Glutamatergic neuron (in vitro differentiated cells): ENCODE measurements around the gene MCCC2. TPM values are rescaled to one million over a fixed set of nuclear protein-coding genes. Genes with fewer than 3 reads are reported as not detected.
"Not testable (repeated sequence)": the region's sequence is repeated elsewhere in the genome, so short reads cannot be mapped to it uniquely, and the experiment has no call there.

Experiments
- DNase-seq: peaks from one replicate; pipeline ENCODE4 v3.0.0; 2022
- H3K27ac Mint-ChIP-seq: one replicate; pipeline ENCODE4 v1.8.0; 2020; ENCODE audit warnings: mild to moderate bottlenecking, mixed read lengths, inconsistent platforms; ENCODE audit not compliant: unreplicated experiment
- H3K27me3 Mint-ChIP-seq: one replicate; pipeline ENCODE4 v1.8.0; 2020; ENCODE audit warnings: mild to moderate bottlenecking, moderate library complexity, mixed read lengths, inconsistent platforms; ENCODE audit not compliant: unreplicated experiment
- H3K36me3 Mint-ChIP-seq: one replicate; pipeline ENCODE4 v1.8.0; 2020; ENCODE audit warnings: mild to moderate bottlenecking, mixed read lengths, inconsistent platforms; ENCODE audit not compliant: unreplicated experiment
- H3K4me1 Mint-ChIP-seq: one replicate; pipeline ENCODE4 v1.8.0; 2020; ENCODE audit warnings: mild to moderate bottlenecking, low read depth, mixed read lengths, inconsistent platforms; ENCODE audit not compliant: unreplicated experiment
- H3K4me3 Mint-ChIP-seq: one replicate; pipeline ENCODE4 v1.8.0; 2020; ENCODE audit warnings: mild to moderate bottlenecking, mixed read lengths, inconsistent platforms; ENCODE audit not compliant: unreplicated experiment
- H3K9me3 Mint-ChIP-seq: one replicate; pipeline ENCODE4 v1.8.0; 2020; ENCODE audit warnings: mild to moderate bottlenecking, moderate library complexity, mixed read lengths, inconsistent platforms; ENCODE audit not compliant: unreplicated experiment
- total RNA-seq: library from RNA; stranded (reverse); fragmentation: NEBNext Ultra II Directional; extraction: Animal tissue kit (Norgen Biotek cat#: 25700); gene quantifications from one replicate; pipeline ENCODE4 v1.2.1, GENCODE V29; 2021; ENCODE audit not compliant: unreplicated experiment
- TF ChIP-seq, protein P1 (sequence below): fragments of 200-600 bp; sonication (generic); IDR thresholded peaks from one replicate; pipeline ENCODE4 v1.5.0; 2021; ENCODE audit not compliant: partially characterized antibody, unreplicated experiment

MCCC2 gene
- total RNA-seq, 1 donor from 2014 or later = 17.3 TPM

DNA sequence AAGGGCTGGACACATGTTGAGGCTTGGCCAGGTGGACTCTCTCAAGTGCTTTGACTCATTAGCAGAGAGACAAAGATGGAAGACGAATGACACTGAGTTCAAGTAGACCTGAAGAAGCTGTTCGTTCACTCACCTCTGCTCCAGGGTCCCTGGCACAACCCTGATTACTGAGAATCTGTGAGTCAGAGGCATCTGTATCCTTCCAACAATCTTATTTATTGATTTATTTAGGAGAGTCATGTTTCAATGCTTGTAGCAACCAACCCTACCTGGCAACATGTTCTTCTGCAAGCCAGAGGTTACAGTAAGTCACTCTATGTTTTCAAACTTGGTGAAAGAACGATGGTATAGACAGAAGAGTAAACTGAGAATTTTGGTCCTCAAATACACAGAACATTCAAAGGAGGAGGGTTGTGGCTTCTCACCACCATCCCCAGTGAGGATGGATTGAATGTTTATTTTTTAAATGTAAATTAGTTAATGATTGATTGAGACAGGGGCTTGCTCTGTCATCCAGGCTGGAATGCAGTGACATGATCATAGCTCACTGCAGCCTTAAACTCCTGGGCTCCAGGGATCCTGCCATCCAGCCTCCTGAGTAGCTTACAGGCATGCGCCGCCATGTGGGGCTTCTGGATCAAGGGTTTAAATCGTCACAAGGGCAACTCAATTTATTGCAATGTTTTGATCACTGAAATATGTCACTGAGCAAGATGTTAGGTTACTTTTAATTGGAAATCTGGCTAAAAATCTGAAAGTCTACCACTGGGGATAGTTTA is 76.2 kb downstream of the MCCC2 start:
- Mint-ChIP-seq H3K4me3 (no peak overlapping the region), H3K36me3 (peaks cover 5% of the 10 kb centered on the region), H3K4me1 (peaks cover 10% of the 10 kb centered on the region), H3K27me3 (no peaks in the 10 kb centered on the region), H3K9me3 (no peaks in the 10 kb centered on the region), H3K27ac (no peak overlapping the region)
- TF ChIP-seq, protein P1, sequence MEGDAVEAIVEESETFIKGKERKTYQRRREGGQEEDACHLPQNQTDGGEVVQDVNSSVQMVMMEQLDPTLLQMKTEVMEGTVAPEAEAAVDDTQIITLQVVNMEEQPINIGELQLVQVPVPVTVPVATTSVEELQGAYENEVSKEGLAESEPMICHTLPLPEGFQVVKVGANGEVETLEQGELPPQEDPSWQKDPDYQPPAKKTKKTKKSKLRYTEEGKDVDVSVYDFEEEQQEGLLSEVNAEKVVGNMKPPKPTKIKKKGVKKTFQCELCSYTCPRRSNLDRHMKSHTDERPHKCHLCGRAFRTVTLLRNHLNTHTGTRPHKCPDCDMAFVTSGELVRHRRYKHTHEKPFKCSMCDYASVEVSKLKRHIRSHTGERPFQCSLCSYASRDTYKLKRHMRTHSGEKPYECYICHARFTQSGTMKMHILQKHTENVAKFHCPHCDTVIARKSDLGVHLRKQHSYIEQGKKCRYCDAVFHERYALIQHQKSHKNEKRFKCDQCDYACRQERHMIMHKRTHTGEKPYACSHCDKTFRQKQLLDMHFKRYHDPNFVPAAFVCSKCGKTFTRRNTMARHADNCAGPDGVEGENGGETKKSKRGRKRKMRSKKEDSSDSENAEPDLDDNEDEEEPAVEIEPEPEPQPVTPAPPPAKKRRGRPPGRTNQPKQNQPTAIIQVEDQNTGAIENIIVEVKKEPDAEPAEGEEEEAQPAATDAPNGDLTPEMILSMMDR = no peak
- DNase-seq = no peak

DNA sequence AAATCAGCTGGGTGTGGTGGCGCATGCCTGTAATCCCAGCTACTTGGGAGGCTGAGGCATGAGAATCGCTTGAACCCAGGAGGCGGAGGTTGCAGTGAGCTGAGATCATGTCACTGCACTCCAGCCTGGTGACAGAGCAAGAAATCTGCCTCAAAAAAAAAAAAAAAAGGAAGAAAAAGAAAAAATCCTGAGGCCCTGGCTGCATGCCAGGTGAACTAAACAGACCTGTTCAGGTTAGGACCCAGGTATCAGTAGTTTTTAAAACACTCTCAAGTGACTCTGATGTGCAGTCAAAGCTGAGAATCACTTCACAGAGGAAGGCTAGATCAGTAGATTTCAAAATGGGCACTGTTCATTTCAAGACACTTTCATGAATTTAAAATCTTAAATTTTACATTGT is 77.5 kb downstream of the MCCC2 start:
- H3K9me3 Mint-ChIP-seq, H3K27ac Mint-ChIP-seq, H3K27me3 Mint-ChIP-seq, DNase-seq, H3K4me3 Mint-ChIP-seq, H3K36me3 Mint-ChIP-seq: not testable (repeated sequence)
- peaks cover 10% of the 10 kb centered on the region for H3K4me1 Mint-ChIP-seq

DNA sequence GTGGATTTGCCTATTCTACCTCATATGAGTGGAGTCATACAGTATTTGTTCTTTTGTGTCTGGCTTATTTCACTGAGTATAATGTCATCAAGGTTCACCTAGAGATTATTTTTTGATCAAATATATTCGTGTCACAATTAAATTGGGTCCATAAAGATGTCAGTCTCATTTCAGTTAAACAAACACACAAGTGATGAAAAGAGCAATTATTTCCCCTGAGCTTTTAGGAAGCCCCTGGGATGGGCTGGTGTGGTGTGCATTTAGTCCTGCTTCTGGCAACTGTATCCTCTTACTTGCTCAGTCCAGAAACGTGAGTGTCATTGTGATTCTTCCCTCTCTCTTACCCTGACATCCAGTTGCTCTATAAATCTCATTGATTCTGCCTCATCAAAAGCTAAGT is 79.2 kb downstream of the MCCC2 start:
- TF ChIP-seq, protein P1 = no peak
- DNase-seq = no peak
- Mint-ChIP-seq H3K27me3 (peaks cover 4% of the 10 kb centered on the region), H3K4me1 (peaks cover 10% of the 10 kb centered on the region), H3K4me3 (no peak overlapping the region), H3K27ac (peak overlapping the region; percentile 50), H3K9me3 (no peaks in the 10 kb centered on the region), H3K36me3 (peaks cover 4% of the 10 kb centered on the region)

DNA sequence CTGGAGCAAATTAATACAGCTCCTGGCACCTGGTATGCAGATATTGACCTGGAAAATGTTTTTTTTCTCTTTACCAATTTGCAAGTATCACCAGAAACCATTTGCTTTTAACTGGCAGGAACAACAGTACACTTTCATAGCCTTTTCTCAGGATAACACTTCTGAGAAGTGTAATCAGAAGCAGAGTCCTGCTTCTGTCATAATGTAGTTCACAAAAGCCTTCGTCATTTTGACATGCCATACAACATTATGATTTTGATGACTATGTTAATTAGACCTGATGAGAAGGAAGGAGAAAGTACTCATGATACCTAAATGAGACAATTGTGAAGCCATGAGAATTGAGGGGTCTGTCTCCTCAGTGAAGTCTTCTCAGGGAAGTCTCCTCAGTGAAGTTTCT is 90.8 kb downstream of the MCCC2 start:
- TF ChIP-seq, protein P1 = no peak
- no peak overlapping the region for H3K4me3 Mint-ChIP-seq
- H3K9me3 Mint-ChIP-seq = peaks cover 2% of the 10 kb centered on the region
- H3K27ac Mint-ChIP-seq = no peak overlapping the region
- no peaks in the 10 kb centered on the region for H3K4me1 Mint-ChIP-seq
- no peaks in the 10 kb centered on the region for H3K27me3 Mint-ChIP-seq
- DNase-seq = no peak
- no peaks in the 10 kb centered on the region for H3K36me3 Mint-ChIP-seq

DNA sequence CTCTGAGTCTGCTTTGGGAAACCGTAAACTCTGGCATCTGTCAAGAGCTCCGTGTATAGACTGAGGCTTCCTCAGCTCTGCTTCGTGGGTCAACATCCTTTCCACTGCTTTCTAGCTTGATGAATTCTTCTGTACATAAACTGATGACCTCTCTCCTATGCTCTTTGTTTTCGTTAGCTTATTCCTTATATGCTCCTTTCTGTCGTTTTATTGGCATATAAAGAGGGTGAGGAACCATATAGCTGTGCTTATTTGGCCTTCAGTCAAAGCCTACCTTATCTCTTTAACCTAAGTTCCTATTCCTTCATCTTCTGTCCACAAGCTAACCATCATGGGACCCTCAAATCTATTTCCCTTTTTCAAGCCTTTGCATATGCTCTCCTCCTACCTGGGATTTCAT is 92.6 kb downstream of the MCCC2 start:
- H3K36me3 Mint-ChIP-seq = peaks cover 5% of the 10 kb centered on the region
- H3K27ac Mint-ChIP-seq = no peak overlapping the region
- peaks cover 4% of the 10 kb centered on the region for H3K9me3 Mint-ChIP-seq
- DNase-seq = no peak
- H3K4me3 Mint-ChIP-seq = no peak overlapping the region
- TF ChIP-seq, protein P1 = no peak
- no peaks in the 10 kb centered on the region for H3K4me1 Mint-ChIP-seq
- H3K27me3 Mint-ChIP-seq = no peaks in the 10 kb centered on the region
